ENCODE data around the gene COQ2. TPM values are rescaled to one million over a fixed set of nuclear protein-coding genes. Genes with fewer than 3 reads are reported as not detected.

Gene COQ2
- total RNA-seq, 1 donor from 2014 or later: 14.1 TPM

GRCh38 chr4:83272900-83273299, 11.7 kb downstream of the COQ2 start:
- Mint-ChIP-seq H3K27me3 (ENCODE audit: unreplicated experiment) (no peaks in the 10 kb centered on the region), H3K4me3 (ENCODE audit: unreplicated experiment) (no peak overlapping the region), H3K4me1 (ENCODE audit: unreplicated experiment) (no peaks in the 10 kb centered on the region), H3K27ac (ENCODE audit: unreplicated experiment) (no peak overlapping the region), H3K9me3 (ENCODE audit: unreplicated experiment) (no peaks in the 10 kb centered on the region), H3K36me3 (ENCODE audit: low read depth, unreplicated experiment) (no peaks in the 10 kb centered on the region)
- TF ChIP-seq CTCF (IDR thresholded peaks at IDR 0.05; ENCODE audit: unreplicated experiment): no peak
- no peak for DNase-seq (ENCODE audit: low spot score)

DNA sequence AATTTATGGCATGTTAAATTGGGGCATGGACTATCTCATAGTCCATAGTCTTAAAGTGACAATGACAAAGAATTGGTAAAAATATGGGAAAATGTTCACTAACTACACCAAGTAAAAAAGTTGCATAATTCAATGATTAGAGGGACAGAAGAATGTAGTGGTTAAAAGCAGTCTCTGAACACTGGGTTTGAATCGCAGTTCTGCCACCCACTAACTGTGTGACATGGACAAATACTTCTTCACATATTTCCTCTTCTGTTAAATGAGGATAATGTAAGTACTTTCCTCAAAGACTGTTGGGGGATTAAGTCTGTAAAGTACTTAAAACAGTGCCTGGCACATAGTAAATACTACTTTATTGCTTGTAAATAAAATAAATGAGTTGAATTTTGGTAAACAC, 15.3 kb downstream of the COQ2 start:
- H3K27ac Mint-ChIP-seq (ENCODE audit: unreplicated experiment): no peak overlapping the region
- TF ChIP-seq CTCF (IDR thresholded peaks at IDR 0.05; ENCODE audit: unreplicated experiment): no peak
- H3K36me3 Mint-ChIP-seq (ENCODE audit: low read depth, unreplicated experiment): no peaks in the 10 kb centered on the region
- H3K9me3 Mint-ChIP-seq (ENCODE audit: unreplicated experiment): no peaks in the 10 kb centered on the region
- no peak for DNase-seq (ENCODE audit: low spot score)
- H3K4me3 Mint-ChIP-seq (ENCODE audit: unreplicated experiment): no peak overlapping the region
- H3K27me3 Mint-ChIP-seq (ENCODE audit: unreplicated experiment): no peaks in the 10 kb centered on the region
- no peaks in the 10 kb centered on the region for H3K4me1 Mint-ChIP-seq (ENCODE audit: unreplicated experiment)

GRCh38 chr4:83268491-83268890, 16.1 kb downstream of the COQ2 start:
- no peak for TF ChIP-seq CTCF (IDR thresholded peaks at IDR 0.05; ENCODE audit: unreplicated experiment)
- Mint-ChIP-seq H3K4me1 (ENCODE audit: unreplicated experiment) (no peaks in the 10 kb centered on the region), H3K9me3 (ENCODE audit: unreplicated experiment) (no peaks in the 10 kb centered on the region), H3K27me3 (ENCODE audit: unreplicated experiment) (no peaks in the 10 kb centered on the region), H3K36me3 (ENCODE audit: low read depth, unreplicated experiment) (no peaks in the 10 kb centered on the region), H3K4me3 (ENCODE audit: unreplicated experiment) (no peak overlapping the region), H3K27ac (ENCODE audit: unreplicated experiment) (no peak overlapping the region)
- no peak for DNase-seq (ENCODE audit: low spot score)

- no peak for DNase-seq (ENCODE audit: low spot score)
- no peaks in the 10 kb centered on the region for H3K4me1 Mint-ChIP-seq (ENCODE audit: unreplicated experiment)
- no peak overlapping the region for H3K4me3 Mint-ChIP-seq (ENCODE audit: unreplicated experiment)
- peaks cover 5% of the 10 kb centered on the region for H3K36me3 Mint-ChIP-seq (ENCODE audit: low read depth, unreplicated experiment)
- H3K9me3 Mint-ChIP-seq (ENCODE audit: unreplicated experiment): no peaks in the 10 kb centered on the region
- H3K27ac Mint-ChIP-seq (ENCODE audit: unreplicated experiment): no peak overlapping the region
- H3K27me3 Mint-ChIP-seq (ENCODE audit: unreplicated experiment): no peaks in the 10 kb centered on the region
- TF ChIP-seq CTCF (IDR thresholded peaks at IDR 0.05; ENCODE audit: unreplicated experiment): no peak
Measured at GRCh38 chr4:83267830-83268475, 16.6 kb downstream of the COQ2 start.

- H3K27ac Mint-ChIP-seq (ENCODE audit: unreplicated experiment): no peak overlapping the region
- no peak overlapping the region for H3K4me3 Mint-ChIP-seq (ENCODE audit: unreplicated experiment)
- no peaks in the 10 kb centered on the region for H3K9me3 Mint-ChIP-seq (ENCODE audit: unreplicated experiment)
- no peaks in the 10 kb centered on the region for H3K27me3 Mint-ChIP-seq (ENCODE audit: unreplicated experiment)
- TF ChIP-seq CTCF (IDR thresholded peaks at IDR 0.05; ENCODE audit: unreplicated experiment): no peak
- no peaks in the 10 kb centered on the region for H3K4me1 Mint-ChIP-seq (ENCODE audit: unreplicated experiment)
- DNase-seq (ENCODE audit: low spot score): no peak
- H3K36me3 Mint-ChIP-seq (ENCODE audit: low read depth, unreplicated experiment): peaks cover 7% of the 10 kb centered on the region
Measured at GRCh38 chr4:83267121-83267829, 17.3 kb downstream of the COQ2 start.

All from endothelial cell (in vitro differentiated cells).